DMS153 treated with DMSO at 0.1 percent for 48 hours (cell line): ENCODE data around the gene STPG2.

Experiments used
- DNase-seq: peaks from one replicate; lab custom pipeline; 2025; ENCODE audit not compliant: unreplicated experiment; lab: John Stamatoyannopoulos, UW

Gene STPG2

GRCh38 chr4:97525236-97525635 is 618.0 kb downstream of the STPG2 start:
- DNase-seq: no peak

- DNase-seq: no peak
Observed at GRCh38 chr4:97517939-97518338, 625.3 kb downstream of the STPG2 start.

GRCh38 chr4:97513917-97514316 is 629.4 kb downstream of the STPG2 start:
- no peak for DNase-seq
